HepG2 (cell line): ENCODE results near the gene CSNK2B. TPM values are rescaled to one million over a fixed set of nuclear protein-coding genes. Genes with fewer than 3 reads are reported as not detected.
A peak's percentile ranks its signal among the peaks of the same experiment; 100 is the strongest.

Source experiments
- ARNT2 ChIP-seq: sonication (generic); formaldehyde crosslinking; IDR thresholded peaks from 2 replicates; pipeline ENCODE4 v1.8.0; 2022; ENCODE audit warnings: mild to moderate bottlenecking, low read depth, missing genetic modification reagents, moderate library complexity
- ATF5 ChIP-seq: sonication (generic); formaldehyde crosslinking; IDR thresholded peaks from 2 replicates; pipeline ENCODE4 v1.4.0; 2020; ENCODE audit warnings: mild to moderate bottlenecking, low read depth, missing genetic modification reagents
- HNF1B ChIP-seq: sonication (generic); formaldehyde crosslinking; IDR thresholded peaks from 2 replicates; pipeline ENCODE4 v1.5.1; 2020; ENCODE audit warnings: mild to moderate bottlenecking, moderate library complexity, missing genetic modification reagents
- HNF4G ChIP-seq, 2 experiments: sonication (generic) in 1 of 2; formaldehyde crosslinking in 1 of 2; IDR thresholded peaks; 2 replicates each; pipeline versions ENCODE4 v1.4.0 to v1.6.1; 2011 to 2020; ENCODE audit warnings: borderline replicate concordance in 2 of 2, low read depth in 2 of 2, mild to moderate bottlenecking in 2 of 2, low read length in 1 of 2, missing genetic modification reagents in 1 of 2, moderate library complexity in 1 of 2
- HOXA9 ChIP-seq: sonication (generic); formaldehyde crosslinking; IDR thresholded peaks from 2 replicates; pipeline ENCODE4 v1.8.1; 2022; ENCODE audit warnings: missing genetic modification reagents, mild to moderate bottlenecking, moderate library complexity, borderline replicate concordance
- MIXL1 ChIP-seq: IDR thresholded peaks from 2 replicates; pipeline ENCODE4 v1.6.1; 2016
- POLR2AphosphoS5 ChIP-seq: IDR thresholded peaks from 2 replicates; pipeline ENCODE4 v1.6.1; 2012; ENCODE audit warnings: low read depth, low read length
- RAD21 ChIP-seq: fragments of 450-650 bp; formaldehyde crosslinking; IDR thresholded peaks from 2 replicates; pipeline ENCODE4 v1.5.0; 2020; ENCODE audit warnings: mild to moderate bottlenecking
- SMAD9 ChIP-seq: sonication (generic); formaldehyde crosslinking; IDR thresholded peaks from 2 replicates; pipeline ENCODE4 v1.5.1; 2020; ENCODE audit warnings: mild to moderate bottlenecking, missing genetic modification reagents
- TMF1 ChIP-seq: sonication (generic); formaldehyde crosslinking; IDR thresholded peaks from 2 replicates; pipeline ENCODE4 v1.8.1; 2022; ENCODE audit warnings: low read depth, missing genetic modification reagents
- ZBTB25 ChIP-seq: IDR thresholded peaks from 2 replicates; pipeline ENCODE4 v1.6.1; 2018; ENCODE audit warnings: missing genetic modification reagents
- ZNF30 ChIP-seq: sonication (generic); formaldehyde crosslinking; IDR thresholded peaks from 2 replicates; pipeline ENCODE4 v1.5.0; 2020; ENCODE audit warnings: mild to moderate bottlenecking, missing genetic modification reagents
- ZNF317 ChIP-seq: sonication (generic); formaldehyde crosslinking; IDR thresholded peaks from 2 replicates; pipeline ENCODE4 v1.5.0; 2020; ENCODE audit warnings: mild to moderate bottlenecking, missing genetic modification reagents
- ZNF33B ChIP-seq: sonication (generic); formaldehyde crosslinking; IDR thresholded peaks from 2 replicates; pipeline ENCODE4 v1.5.1; 2020; ENCODE audit warnings: mild to moderate bottlenecking, missing genetic modification reagents
- ZNF432 ChIP-seq: sonication (generic); formaldehyde crosslinking; IDR thresholded peaks from 2 replicates; pipeline ENCODE4 v1.5.0; 2020; ENCODE audit warnings: missing genetic modification reagents, mild to moderate bottlenecking, borderline replicate concordance
- ZNF552 ChIP-seq: sonication (generic); formaldehyde crosslinking; IDR thresholded peaks from 2 replicates; pipeline ENCODE4 v1.9.0; 2022; ENCODE audit warnings: missing genetic modification reagents, mild to moderate bottlenecking, borderline replicate concordance
- ZNF615 ChIP-seq: sonication (generic); formaldehyde crosslinking; IDR thresholded peaks from 2 replicates; pipeline ENCODE4 v1.5.0; 2020; ENCODE audit warnings: mild to moderate bottlenecking, missing genetic modification reagents, borderline replicate concordance
- ZNF678 ChIP-seq: sonication (generic); formaldehyde crosslinking; IDR thresholded peaks from 2 replicates; pipeline ENCODE4 v1.4.0; 2020; ENCODE audit warnings: mild to moderate bottlenecking, missing genetic modification reagents
- ZNF737 ChIP-seq: sonication (generic); formaldehyde crosslinking; IDR thresholded peaks from 2 replicates; pipeline ENCODE4 v1.5.0; 2020; ENCODE audit warnings: missing genetic modification reagents, mild to moderate bottlenecking, borderline replicate concordance
- ZSCAN20 ChIP-seq: sonication (generic); formaldehyde crosslinking; IDR thresholded peaks from 2 replicates; pipeline ENCODE4 v1.4.0; 2020; ENCODE audit warnings: missing genetic modification reagents, mild to moderate bottlenecking, borderline replicate concordance
- ZSCAN9 ChIP-seq: IDR thresholded peaks from 2 replicates; pipeline ENCODE4 v1.6.1; 2016; ENCODE audit warnings: borderline replicate concordance
- polyA plus RNA-seq, 8 experiments: library from polyadenylated mRNA; depleted of rRNA in 3 of 8; stranded (reverse) in 7 of 8; unstranded in 1 of 8; fragments of >200 nt; fragmentation: Illumina TruSeq in 4 of 8; extraction: Trizol in 4 of 8; gene quantifications; 2 replicates each; pipeline versions ENCODE4 v1.2.1 to v1.2.3, GENCODE V29; 2011 to 2016; ENCODE audit warnings: low read depth in 4 of 8, missing spikeins in 1 of 8, mixed read lengths in 1 of 8; ENCODE audit not compliant: insufficient read depth in 1 of 8
- total RNA-seq, 5 experiments: library from RNA; depleted of rRNA; stranded (reverse); fragments of >200 nt; fragmentation: Illumina TruSeq; extraction: Trizol; gene quantifications; 2 replicates each; pipeline ENCODE4 v1.2.3, GENCODE V29; 2016; ENCODE audit warnings: low read depth in 1 of 5
- TF ChIP-seq, protein P1 (sequence below): sonication (generic); formaldehyde crosslinking; IDR thresholded peaks from 2 replicates; pipeline ENCODE4 v1.5.1; 2020; ENCODE audit warnings: missing genetic modification reagents, mild to moderate bottlenecking, borderline replicate concordance

CSNK2B gene
- total and polyA plus RNA-seq, 2 of the 13 experiments (the other 11 are each of a cell fraction or from before 2014, with no cell fraction given) = 111 to 296 TPM

DNA sequence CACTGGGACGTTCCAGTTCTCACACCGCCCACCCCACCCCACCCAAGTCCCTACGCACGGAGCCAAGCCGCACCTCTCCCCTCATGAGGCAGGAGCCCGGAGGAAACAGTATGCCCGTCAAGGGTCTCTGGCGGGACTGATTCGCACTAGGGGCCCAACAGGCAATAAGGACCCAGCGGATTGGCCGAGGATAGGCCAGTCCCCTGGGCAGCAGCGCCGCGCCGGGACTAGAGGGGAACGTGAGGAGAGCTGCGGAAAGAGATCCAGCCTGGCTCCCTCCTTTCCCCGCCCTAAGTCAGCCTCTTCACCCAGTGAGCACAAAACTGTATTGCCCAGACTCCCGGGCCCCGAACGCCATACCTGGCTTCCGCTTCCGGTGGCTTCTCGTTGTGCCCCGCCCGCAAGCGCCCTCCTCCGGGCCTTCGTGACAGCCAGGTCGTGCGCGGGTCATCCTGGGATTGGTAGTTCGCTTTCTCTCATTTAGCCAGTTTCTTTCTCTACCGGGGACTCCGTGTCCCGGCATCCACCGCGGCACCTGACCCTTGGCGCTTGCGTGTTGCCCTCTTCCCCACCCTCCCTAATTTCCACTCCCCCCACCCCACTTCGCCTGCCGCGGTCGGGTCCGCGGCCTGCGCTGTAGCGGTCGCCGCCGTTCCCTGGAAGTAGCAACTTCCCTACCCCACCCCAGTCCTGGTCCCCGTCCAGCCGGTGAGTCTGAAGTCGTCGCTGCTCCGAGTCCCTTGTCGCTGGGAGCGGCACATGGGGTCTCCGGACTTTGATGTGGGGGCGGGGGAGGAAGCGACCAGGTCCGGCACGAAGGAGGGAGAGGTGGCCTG is at the start of gene CSNK2B (continued):
- TF ChIP-seq ATF5 (CRISPR knock-in tag) (no peak), ZNF30 (no peak), ZNF33B (CRISPR knock-in tag) (no peak; the same call in 1 of the 2 replicates), SMAD9 (0 out of 2 replicates have a peak, but pooled peaks have one; percentile 59), ZBTB25 (CRISPR knock-in tag) (peak; percentile 79), ZNF737 (no peak), TMF1 (CRISPR knock-in tag) (peak; percentile 93; the same call in 1 of the 2 replicates), ZSCAN9 (CRISPR knock-in tag) (0 out of 2 replicates have a peak, but pooled peaks have one; percentile 25), POLR2AphosphoS5 (peak; percentile 80), ZNF317 (CRISPR knock-in tag) (peak; percentile 80), ZNF678 (CRISPR knock-in tag) (no peak; the same call in 1 of the 2 replicates), ZSCAN20 (CRISPR knock-in tag) (no peak; the same call in 1 of the 2 replicates), ZNF432 (CRISPR knock-in tag) (no peak), RAD21 (CRISPR knock-in tag) (peak; percentile 8; the same call in 1 of the 2 replicates), ZNF552 (CRISPR knock-in tag) (no peak), HNF1B (peak; percentile 76), ARNT2 (peak; percentile 82; the same call in 1 of the 2 replicates), MIXL1 (CRISPR knock-in tag) (peak; percentile 82), HNF4G (IDR thresholded peaks at IDR 0.05; ENCODE audit: borderline replicate concordance, low read depth, low read length) (peak; percentile 3), HNF4G (CRISPR knock-in tag; IDR thresholded peaks at IDR 0.05; ENCODE audit: borderline replicate concordance, low read depth) (no peak), ZNF615 (CRISPR knock-in tag) (no peak), HOXA9 (CRISPR knock-in tag) (no peak)
- TF ChIP-seq, protein P1, sequence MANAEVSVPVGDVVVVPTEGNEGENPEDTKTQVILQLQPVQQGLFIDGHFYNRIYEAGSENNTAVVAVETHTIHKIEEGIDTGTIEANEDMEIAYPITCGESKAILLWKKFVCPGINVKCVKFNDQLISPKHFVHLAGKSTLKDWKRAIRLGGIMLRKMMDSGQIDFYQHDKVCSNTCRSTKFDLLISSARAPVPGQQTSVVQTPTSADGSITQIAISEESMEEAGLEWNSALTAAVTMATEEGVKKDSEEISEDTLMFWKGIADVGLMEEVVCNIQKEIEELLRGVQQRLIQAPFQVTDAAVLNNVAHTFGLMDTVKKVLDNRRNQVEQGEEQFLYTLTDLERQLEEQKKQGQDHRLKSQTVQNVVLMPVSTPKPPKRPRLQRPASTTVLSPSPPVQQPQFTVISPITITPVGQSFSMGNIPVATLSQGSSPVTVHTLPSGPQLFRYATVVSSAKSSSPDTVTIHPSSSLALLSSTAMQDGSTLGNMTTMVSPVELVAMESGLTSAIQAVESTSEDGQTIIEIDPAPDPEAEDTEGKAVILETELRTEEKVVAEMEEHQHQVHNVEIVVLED (CRISPR knock-in tag) = peak; percentile 81; the same call in 1 of the 2 replicates
